SIG-M5 treated with dmso at 0.1 percent for 504 hours (cell line): ENCODE results near the gene KIF2B.
"Not testable (repeated sequence)": the region's sequence is repeated elsewhere in the genome, so short reads cannot be mapped to it uniquely, and the experiment has no call there.

Source experiments
- DNase-seq: peaks from one replicate; lab custom pipeline; 2025; ENCODE audit not compliant: unreplicated experiment; lab: John Stamatoyannopoulos, UW

The KIF2B gene, protein sequence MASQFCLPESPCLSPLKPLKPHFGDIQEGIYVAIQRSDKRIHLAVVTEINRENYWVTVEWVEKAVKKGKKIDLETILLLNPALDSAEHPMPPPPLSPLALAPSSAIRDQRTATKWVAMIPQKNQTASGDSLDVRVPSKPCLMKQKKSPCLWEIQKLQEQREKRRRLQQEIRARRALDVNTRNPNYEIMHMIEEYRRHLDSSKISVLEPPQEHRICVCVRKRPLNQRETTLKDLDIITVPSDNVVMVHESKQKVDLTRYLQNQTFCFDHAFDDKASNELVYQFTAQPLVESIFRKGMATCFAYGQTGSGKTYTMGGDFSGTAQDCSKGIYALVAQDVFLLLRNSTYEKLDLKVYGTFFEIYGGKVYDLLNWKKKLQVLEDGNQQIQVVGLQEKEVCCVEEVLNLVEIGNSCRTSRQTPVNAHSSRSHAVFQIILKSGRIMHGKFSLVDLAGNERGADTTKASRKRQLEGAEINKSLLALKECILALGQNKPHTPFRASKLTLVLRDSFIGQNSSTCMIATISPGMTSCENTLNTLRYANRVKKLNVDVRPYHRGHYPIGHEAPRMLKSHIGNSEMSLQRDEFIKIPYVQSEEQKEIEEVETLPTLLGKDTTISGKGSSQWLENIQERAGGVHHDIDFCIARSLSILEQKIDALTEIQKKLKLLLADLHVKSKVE

DNA sequence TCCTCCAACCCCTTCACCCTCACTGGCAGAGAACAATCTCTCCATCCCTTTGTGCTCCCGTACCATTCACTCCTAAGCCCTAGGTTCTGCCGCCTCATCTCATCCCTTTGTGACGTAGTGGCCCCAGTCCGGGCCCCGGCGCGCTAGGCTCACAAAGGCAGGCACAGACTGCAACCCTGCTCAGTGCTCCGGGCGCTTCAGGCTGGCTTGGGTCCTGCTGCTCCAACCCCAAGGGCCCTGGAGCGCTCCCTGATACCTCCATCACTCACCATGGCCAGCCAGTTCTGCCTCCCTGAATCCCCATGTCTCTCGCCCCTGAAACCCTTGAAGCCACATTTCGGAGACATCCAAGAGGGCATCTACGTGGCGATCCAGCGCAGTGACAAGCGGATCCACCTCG is at the start of gene KIF2B:
KIF2B (plus strand) TSS at position 164 of the 400 bp plus-strand sequence; CDS start at position 271, 107 bp downstream.
- no peak for DNase-seq

DNA sequence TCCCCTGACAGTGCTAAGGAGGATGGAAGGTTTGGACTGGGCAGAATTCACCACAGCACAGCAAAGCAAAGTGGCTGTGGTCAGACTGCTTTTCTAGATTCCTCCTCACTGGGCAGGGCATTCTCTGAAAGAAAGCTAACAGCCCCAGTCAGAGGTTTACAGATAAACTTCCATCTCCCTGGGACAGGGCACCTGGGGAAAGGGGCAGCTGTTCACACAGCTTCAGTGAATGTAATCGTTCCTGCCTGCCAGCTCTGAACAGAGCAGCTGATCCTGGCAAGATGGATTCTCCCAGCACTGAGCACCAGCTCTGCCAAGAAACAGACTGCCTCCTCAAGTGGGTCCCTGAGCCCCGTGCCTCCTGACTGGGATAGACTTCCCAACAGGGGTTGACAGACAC is 42.4 kb upstream of the KIF2B start:
- no peak for DNase-seq

DNA sequence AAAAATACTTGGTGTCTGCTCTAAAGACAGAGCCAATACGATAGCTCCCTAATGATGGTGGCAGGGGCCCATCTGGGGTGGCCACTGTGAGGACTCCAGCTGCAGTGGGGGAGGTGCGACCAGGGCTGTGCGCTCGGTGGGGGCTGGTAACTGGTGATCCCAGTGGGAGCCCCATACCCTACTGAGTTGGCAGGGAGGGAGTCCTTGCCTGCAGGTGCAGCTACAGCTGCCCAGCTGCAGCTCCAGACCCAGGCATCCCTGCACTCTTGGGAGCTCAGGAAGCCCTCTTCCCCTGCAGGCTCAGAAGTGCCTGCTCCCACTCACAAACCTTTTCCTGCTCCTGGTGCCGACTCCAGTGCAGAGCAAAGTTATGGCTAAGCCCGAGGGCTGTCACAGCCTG is 31.2 kb upstream of the KIF2B start:
- DNase-seq: no peak

DNA sequence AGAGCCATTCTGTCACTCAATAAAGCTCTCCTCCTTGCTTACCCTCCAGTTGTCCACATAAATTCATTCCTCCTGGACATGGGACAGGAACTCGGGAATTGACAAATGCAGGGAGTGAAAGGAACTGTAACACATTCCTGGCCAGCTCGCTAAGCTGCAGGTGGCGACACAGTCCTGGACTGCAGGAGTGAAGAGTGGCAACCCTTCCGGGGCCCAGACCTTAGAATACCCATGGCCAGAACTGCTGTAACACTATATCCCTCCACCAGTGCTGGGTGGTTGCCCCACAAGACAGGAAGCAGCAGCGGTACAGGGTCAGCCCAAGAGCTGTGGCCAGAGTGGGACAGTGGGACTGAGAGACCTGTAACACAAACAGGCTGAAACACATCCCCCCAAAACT is 30.3 kb upstream of the KIF2B start:
- no peak for DNase-seq

DNA sequence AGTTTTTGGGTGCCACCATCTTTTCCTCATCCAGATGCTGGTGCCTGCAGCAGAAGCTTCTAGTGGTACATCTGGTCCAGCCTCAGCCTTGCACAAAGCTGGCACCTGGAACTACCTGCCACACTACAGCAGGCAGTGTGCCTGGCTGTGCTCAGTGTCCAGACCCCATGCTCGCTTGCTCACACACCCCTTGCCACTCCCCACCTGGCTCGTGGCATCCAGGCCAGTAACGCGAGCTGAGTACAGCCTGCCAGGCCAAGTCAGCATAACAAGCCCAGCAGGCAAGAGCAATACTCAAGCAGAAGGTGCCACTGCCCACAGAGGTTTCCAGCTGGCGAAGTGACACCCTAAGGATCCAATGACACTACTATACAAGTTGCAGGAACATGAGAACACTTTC is 29.7 kb upstream of the KIF2B start:
- DNase-seq: no peak

DNA sequence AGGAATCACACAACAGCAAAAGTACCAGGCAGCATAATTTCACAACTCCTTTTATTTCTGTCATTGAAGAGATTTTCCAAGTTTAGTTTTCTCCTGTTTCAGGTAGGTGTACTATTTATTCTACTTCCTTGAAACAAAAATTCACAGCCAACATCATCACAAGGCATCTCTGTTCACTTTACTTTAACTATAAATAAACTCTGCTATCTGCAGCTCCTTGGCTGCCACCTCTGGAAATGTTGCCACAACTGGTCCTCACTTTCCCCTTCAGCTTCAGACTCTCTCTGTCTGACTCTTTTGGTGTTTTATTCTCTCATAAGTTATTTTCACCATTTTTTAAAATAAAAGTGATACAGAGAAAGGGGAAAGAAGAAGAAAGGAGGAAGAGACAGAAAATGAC is 27.9 kb upstream of the KIF2B start:
- DNase-seq: no peak

DNA sequence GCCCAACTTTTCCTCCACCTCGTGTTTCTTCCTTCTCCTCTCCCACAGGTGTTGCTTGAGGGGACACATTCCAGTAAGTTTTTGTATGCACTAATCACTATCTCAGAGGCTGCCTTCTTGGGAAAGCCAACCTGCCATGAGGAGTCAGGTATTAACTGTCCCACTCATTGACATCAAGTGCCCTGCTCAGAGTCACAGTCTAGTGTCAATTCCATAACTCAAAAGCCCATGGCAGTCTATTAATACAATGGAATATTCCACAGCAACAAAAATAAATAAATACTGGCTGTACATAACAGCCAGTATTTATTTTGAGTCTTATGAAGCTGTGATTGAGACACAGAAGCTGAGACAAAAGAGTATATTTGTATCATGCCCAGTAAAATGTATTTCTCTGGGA is 26.1 kb upstream of the KIF2B start:
- DNase-seq: no peak

DNA sequence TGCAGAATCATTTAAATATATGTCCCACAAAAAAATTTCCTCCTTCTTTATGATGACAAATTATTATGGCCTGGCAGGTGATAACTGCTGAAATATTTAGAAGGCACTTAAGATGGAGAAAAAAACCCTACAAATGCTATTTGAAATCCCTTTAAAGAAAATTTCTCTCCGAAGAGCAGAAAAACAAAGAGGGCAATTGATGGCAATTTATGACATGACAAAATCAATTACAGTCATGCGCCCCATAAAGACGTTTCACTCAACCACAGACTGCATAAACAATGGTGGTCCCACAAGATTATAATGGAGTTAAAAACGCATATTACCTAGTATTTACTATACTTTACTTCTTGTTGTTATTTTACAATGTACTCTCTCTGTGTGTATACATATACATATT is 25.2 kb upstream of the KIF2B start:
- DNase-seq: no peak

DNA sequence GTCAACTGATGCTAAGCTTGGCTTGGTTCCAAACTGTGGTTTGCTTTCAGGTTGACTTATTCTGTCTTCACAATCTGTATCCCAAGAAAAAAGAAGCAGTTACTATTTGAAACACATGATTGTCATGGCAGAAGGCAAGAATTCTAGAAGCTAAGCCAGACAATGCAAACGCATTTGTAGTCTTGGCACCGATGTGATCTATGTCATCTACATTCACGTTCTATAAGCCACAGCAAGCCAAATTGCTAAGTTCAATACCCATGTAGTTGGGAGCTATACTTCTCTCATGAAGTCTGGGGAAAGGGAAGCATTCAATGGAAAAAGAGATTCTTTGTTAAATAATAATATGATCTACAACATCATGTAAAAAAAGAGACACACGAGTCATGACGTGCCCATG is 18.3 kb upstream of the KIF2B start:
- DNase-seq: no peak

DNA sequence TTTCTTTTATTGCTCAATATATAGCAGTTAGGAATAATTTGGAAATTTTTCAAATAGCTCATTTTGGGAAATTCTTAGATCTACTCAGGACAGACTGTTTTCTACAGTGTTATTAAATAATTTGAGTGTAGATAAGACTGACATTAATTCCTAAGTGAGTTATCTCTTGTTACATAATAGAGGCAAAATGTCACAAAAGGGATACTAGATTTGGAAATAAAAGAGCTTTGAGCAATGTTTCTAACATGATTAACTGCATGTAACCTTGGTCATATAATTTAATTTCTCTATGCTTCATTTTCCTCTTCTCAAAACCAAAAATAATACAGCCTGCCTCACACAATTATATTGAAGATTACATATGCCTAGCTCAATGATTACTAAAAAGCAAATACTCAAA is 16.3 kb upstream of the KIF2B start:
- DNase-seq: no peak

DNA sequence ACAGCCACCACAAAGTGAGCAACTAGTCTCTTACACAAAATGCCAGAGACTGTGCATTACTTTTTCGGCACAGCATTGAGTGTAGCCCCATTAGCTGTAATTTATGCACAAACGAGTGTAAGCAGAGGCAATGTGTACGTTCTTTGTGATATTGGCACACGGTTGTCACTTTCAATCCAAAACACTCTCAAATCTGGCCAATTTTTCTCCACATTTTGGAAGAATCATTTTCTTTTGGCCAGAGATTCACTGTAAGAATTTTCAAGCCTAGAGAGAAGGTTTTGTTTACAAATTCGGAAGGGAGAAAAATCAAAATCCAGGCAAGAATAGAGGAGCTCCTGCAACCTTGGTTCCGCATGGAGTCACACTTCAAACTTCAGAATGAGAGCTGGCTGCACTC is 15.4 kb upstream of the KIF2B start:
- no peak for DNase-seq

DNA sequence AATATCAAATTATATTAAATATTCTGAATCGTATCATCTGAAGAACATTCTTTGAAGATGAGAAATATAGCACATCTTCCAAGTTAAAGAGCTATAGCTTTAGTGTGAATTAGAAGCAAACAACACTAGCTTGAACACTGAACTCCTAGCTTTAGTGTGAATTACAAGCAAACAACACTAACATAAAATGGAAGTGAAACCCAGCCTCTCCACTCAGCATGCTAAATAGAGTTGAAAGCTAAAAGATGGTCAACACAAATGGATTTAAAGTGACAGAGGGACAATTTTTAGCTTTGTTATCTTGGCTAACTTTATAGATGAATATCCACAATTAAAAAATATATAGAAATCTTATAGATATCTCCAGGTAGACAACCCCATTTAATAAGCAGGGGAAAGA is 4.5 kb upstream of the KIF2B start:
- DNase-seq: no peak

DNA sequence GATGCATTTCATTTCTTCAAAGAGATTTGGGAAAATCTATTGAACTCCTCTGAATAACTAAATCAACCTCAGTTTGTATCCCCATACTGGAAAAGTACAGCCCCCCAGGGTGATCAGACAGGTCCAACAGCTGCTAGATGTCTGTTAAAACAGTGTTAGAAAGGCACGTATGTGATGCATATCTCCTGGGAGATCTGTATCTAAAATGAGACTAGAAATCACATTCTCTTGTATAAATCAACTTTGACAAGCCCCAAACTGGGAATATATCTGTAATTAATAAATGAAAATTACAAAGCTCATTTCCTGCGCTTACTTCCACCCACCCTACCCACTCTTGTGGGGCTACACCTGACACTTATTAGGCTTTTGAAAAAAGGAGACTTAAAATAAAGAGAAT is 3.8 kb upstream of the KIF2B start:
- DNase-seq: no peak

DNA sequence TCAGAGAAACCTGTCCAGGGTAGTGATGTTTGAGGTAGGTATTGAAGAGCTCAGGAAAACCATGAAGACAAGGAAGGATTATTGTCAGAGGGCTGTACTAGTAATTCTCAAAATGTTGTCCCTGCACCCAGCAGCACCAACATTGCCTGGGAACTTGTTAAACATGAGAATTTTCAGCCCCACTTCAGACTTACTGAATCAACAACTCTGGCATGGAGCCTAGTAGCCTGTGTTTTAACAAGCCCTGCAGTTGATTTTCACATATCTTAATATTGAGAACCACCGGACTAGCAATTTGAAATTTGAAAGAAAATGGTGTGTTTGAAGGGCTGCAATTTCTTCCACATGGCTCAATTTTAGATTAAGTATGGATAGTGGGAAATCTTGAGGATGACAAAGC is 2.8 kb upstream of the KIF2B start:
- no peak for DNase-seq

DNA sequence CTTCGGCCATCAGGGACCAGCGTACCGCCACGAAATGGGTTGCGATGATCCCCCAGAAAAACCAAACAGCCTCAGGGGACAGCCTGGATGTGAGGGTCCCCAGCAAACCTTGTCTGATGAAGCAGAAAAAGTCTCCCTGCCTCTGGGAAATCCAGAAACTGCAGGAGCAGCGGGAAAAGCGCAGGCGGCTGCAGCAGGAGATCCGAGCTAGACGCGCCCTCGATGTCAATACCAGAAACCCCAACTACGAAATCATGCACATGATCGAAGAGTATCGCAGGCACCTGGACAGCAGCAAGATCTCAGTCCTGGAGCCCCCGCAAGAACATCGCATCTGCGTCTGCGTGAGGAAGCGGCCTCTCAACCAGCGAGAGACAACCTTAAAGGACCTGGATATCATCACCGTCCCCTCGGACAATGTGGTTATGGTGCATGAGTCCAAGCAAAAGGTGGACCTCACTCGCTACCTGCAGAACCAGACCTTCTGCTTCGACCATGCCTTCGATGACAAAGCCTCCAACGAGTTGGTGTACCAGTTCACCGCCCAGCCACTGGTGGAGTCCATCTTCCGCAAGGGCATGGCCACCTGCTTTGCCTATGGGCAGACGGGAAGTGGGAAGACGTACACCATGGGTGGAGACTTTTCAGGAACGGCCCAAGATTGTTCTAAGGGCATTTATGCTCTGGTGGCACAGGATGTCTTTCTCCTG is 769 bp downstream of the KIF2B start:
- DNase-seq: no peak

DNA sequence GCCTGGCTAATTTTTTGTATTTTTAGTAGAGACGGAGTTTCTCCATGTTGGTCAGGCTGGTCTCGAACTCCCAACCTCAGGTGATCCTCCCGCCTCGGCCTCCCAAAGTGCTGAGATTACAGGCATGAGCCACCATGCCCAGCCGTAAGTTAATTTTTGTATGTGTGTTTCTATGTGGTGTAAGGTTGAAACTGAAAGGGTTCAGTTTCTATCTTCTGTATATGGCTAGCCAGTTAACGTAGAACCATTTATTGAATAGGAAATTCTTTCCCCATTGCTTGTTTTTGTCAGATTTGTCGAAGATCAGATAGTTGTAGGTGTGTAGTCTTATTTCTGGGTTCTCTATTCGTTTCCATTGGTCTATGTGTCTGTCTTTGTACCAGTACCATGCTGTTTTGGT is 12.0 kb downstream of the KIF2B start:
- not testable (repeated sequence) for DNase-seq

DNA sequence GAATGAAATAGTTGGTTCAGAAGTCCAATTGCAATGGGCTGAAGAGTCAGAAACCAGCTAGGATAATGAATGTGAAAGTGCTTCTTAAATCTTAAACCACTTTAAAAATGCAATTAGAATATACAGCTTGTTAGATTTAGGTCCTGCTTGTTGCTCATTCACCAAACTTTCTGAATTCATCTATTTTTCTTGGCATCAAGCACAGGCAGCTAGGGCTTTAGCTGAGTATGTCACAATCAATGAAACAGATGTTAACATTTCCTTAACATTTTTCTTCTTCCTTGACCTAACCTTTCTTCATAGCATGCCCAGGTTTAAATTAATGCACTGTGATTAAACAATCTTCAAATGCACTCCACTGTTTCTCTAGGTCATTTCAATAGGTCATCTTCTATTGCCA is 14.4 kb downstream of the KIF2B start:
- no peak for DNase-seq

DNA sequence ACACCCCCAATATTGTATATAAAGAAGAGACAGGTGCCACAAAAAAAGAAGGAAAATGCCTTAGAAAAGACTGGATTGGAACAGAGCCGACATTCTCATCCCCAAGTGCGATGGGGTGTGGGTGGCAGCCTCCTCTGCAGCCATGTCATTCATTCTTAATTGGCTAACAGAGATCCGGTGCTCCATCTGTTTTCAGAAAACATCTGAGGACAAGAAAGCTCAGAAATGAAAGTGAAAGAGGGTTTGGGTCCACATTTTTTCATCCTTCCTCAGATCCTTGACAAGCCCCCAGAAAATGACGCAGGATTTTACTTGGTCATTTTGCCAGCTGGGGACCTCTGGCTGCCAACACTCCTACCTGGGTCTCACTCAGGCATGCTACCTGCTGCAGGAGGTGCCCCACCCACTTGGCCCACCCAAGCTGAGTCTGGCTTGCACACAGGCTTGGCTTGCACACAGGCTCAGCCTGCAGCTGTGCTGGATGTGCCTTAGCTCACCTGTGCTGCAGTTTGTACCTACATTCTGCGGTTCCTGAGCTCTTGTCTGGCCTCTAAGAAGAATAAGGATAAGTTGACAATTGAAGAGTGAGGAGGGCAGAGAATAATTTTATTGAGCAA is 21.9 kb downstream of the KIF2B start:
- DNase-seq: no peak

DNA sequence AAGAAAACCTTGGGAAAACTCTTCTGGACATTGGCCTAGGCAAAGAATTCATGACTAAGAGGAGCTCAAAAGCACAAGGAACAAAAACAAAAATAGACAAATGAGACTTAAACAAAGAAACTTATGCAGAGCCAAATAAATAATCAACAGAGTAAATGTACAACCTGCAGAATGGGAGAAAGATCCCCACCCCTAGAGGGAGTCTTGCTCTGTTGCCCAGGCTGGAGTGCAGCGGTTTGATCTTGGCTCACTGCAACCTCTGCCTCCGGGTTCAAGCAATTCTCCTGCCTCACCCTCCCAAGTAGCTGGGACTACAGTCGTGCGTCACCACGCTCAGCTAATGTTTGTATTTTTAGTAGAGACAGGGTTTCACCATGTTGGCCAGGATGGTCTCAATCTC is 48.4 kb downstream of the KIF2B start:
- DNase-seq: not testable (repeated sequence)
